Measurements from ENCODE around the gene TESPA1. TPM values are rescaled to one million over a fixed set of nuclear protein-coding genes. Genes with fewer than 3 reads are reported as not detected.

TESPA1 gene
- total and polyA plus RNA-seq, 9 of the 15 experiments (the other 6 are each of a cell fraction or from before 2014, with no cell fraction given) = 0.72 to 7.1 (median 2.4) TPM

- TF ChIP-seq NR2C2 (CRISPR knock-in tag; IDR thresholded peaks at IDR 0.05) = no peak
- TF ChIP-seq NR2C2 (tag; IDR thresholded peaks at IDR 0.05) = peak; percentile 71
- no peak for TF ChIP-seq GTF2B (IDR thresholded peaks at IDR 0.05; ENCODE audit: extremely low read depth, insufficient read length)
- no peak for TF ChIP-seq SMARCA4 (IDR thresholded peaks at IDR 0.05)
- no peak for TF ChIP-seq SP1 (CRISPR knock-in tag; IDR thresholded peaks at IDR 0.05)
- TF ChIP-seq HDAC1 (IDR thresholded peaks at IDR 0.05) = no peak
- TF ChIP-seq KLF16 (IDR thresholded peaks at IDR 0.05) = peak; percentile 13; the same call in 1 of the 2 replicates
- peak; percentile 68 for TF ChIP-seq ARID1B (IDR thresholded peaks at IDR 0.05)
- peak; percentile 80 for TF ChIP-seq NFE2 (IDR thresholded peaks at IDR 0.05; ENCODE audit: low read depth)
- no peak for TF ChIP-seq ZNF12 (CRISPR knock-in tag; IDR thresholded peaks at IDR 0.05)
- TF ChIP-seq CBFA2T3 (IDR thresholded peaks at IDR 0.05) = peak; percentile 67
- TF ChIP-seq THRAP3 (IDR thresholded peaks at IDR 0.05; ENCODE audit: borderline replicate concordance) = no peak
- no peak for TF ChIP-seq SIX5 (IDR thresholded peaks at IDR 0.05; ENCODE audit: borderline replicate concordance in 1 of 2, insufficient read depth in 1 of 2, low read depth in 1 of 2, low read length in 2 of 2)
- TF ChIP-seq, protein P1, sequence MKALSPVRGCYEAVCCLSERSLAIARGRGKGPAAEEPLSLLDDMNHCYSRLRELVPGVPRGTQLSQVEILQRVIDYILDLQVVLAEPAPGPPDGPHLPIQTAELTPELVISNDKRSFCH (CRISPR knock-in tag; IDR thresholded peaks at IDR 0.05) = no peak
- TF ChIP-seq, protein P1 (tag; IDR thresholded peaks at IDR 0.05) = no peak
- no peak for TF ChIP-seq U2AF1 (optimal IDR thresholded peaks at IDR 0.05; ENCODE audit: low read depth, low read length)
- no peak for TF ChIP-seq CHD2 (IDR thresholded peaks at IDR 0.05; ENCODE audit: low read depth, low read length)
- TF ChIP-seq, protein P2, sequence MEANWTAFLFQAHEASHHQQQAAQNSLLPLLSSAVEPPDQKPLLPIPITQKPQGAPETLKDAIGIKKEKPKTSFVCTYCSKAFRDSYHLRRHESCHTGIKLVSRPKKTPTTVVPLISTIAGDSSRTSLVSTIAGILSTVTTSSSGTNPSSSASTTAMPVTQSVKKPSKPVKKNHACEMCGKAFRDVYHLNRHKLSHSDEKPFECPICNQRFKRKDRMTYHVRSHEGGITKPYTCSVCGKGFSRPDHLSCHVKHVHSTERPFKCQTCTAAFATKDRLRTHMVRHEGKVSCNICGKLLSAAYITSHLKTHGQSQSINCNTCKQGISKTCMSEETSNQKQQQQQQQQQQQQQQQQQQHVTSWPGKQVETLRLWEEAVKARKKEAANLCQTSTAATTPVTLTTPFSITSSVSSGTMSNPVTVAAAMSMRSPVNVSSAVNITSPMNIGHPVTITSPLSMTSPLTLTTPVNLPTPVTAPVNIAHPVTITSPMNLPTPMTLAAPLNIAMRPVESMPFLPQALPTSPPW (CRISPR knock-in tag; IDR thresholded peaks at IDR 0.05) = no peak
- no peak for TF ChIP-seq NFRKB (IDR thresholded peaks at IDR 0.05; ENCODE audit: low read depth)
- no peak for TF ChIP-seq YBX1 (IDR thresholded peaks at IDR 0.05)
- TF ChIP-seq KLF6 (CRISPR knock-in tag; IDR thresholded peaks at IDR 0.05; ENCODE audit: borderline replicate concordance) = no peak
- TF ChIP-seq, protein P3, sequence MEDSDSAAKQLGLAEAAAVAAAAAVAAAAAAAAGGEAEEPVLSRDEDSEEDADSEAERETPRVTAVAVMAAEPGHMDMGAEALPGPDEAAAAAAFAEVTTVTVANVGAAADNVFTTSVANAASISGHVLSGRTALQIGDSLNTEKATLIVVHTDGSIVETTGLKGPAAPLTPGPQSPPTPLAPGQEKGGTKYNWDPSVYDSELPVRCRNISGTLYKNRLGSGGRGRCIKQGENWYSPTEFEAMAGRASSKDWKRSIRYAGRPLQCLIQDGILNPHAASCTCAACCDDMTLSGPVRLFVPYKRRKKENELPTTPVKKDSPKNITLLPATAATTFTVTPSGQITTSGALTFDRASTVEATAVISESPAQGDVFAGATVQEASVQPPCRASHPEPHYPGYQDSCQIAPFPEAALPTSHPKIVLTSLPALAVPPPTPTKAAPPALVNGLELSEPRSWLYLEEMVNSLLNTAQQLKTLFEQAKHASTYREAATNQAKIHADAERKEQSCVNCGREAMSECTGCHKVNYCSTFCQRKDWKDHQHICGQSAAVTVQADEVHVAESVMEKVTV (CRISPR knock-in tag; IDR thresholded peaks at IDR 0.05) = no peak
- TF ChIP-seq CREM (IDR thresholded peaks at IDR 0.05; ENCODE audit: low read depth) = no peak
- TF ChIP-seq ZNF57 (CRISPR knock-in tag; IDR thresholded peaks at IDR 0.05) = no peak
- no peak for TF ChIP-seq ZFP36 (IDR thresholded peaks at IDR 0.05; ENCODE audit: low read depth, low read length, partially characterized antibody)
- TF ChIP-seq SAP30 (IDR thresholded peaks at IDR 0.05; ENCODE audit: borderline replicate concordance, insufficient read depth, low read depth, low read length, poor library complexity, severe bottlenecking) = no peak
- TF ChIP-seq RBM15 (IDR thresholded peaks at IDR 0.05; ENCODE audit: insufficient read depth, low read length) = no peak
- no peak for TF ChIP-seq HNRNPH1 (optimal IDR thresholded peaks at IDR 0.05; ENCODE audit: low read depth, low read length)
- TF ChIP-seq KDM1A (IDR thresholded peaks at IDR 0.05) = peak; percentile 64 to 71
These were observed 8.7 kb downstream of the TESPA1 start (continued) for GRCh38 chr12:54975875-54976274.
